AML-193 (cell line): ENCODE measurements around the gene PITX1.

ENCODE experiments used
- DNase-seq, 2 experiments: peaks; one replicate each; lab custom pipeline; 2025; lab: John Stamatoyannopoulos, UW

The PITX1 gene

DNA sequence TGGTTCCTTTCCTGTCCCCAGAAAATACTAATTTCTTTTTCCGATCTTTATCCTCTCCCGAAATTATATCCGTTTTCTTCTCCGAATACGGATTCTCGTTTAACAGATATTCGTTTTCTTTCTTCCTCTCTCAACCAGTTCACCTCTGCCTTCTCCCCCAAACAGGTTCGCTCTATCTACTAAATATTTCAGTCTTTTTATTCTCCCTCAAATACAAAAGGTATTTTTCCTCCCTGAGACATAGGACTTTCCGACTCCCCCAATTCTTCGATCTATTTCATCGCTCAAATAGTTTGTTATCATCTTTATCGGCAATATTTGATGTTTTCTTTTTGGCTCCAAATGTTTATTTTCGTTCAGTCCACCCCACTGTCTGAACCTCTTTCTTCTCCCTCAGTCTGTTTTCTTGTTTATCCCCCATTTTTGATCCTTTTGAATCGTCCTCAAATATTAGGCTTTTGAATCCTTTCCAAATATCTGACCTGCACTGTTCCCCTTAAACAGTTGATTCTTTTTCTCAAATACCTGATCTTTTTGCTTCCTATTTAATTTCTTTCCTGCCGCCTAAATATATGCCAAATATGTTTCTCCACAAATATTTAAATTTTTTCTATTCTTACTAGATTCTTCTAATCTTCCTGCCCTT lies 4.4 kb downstream of the PITX1 start:
- no peak for DNase-seq

- DNase-seq, result no peak
Observed at GRCh38 chr5:135028791-135029476, 5.1 kb downstream of the PITX1 start.

- DNase-seq, result no peak
Observed at GRCh38 chr5:135027697-135028615, 6.1 kb downstream of the PITX1 start.

DNA sequence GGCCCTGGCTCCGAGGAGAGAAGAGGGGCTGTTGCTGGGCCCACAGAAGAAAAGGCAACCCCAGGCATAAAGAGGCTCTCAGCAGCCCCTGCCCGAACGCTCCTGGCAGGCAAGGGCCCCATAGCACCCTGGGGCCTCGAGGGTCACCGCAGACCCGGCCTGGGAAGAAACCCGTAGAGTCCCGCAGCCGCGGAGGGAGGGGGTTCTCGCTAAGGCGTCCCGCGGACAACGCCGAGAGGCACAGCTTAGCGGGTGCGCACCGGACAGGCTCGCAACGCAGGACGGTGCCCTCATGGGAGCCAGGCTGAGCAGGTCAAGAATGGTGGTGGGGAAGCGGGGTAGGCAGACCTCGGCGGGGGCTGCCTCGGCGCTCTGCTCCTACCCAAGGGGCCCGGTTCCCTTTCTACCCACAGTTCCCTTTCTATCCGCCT lies 6.7 kb downstream of the PITX1 start:
- no peak for DNase-seq

GRCh38 chr5:135026645-135027265 lies 7.3 kb downstream of the PITX1 start:
- DNase-seq, result no peak

- DNase-seq, result no peak
Observed at GRCh38 chr5:135025730-135026644, 8.0 kb downstream of the PITX1 start.

- no peak for DNase-seq
Observed at GRCh38 chr5:135024956-135025729, 8.9 kb downstream of the PITX1 start.

DNA sequence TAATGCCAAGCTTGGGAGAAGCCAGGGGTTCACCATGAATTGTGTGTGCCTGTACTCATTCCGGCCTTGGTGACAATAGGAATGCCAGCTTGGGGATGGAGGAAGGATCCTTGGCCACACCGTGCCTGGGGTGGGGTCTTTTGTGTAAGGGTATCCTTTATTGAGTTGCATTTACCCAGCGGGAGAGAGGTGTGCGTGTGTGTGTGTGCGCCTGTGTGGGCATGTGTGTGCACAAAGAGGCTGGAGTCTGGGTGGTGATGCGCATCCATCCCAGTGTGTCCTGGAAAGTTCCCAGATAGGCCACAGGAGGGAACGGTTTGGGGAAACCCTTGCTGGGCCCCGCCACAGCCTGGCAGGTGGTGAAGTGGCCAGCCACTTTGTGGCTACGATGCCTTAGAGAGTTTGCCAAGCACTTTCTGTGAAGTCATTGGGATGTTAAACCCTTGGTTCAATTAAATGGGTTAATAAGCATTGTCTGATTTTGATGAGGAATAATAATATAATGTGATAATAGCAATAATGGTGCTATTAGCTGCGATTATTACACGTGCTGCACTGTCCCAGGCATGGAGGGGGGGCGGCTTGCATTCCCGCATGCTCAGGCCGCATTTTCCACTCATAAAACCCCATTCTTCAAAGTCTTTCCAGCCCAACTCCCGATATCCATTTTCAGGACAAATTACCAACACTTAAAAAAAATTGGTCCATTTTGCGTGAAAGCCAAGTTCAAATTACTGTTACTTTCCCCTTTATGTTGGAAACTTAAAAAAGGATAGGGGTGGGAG lies 13.7 kb downstream of the PITX1 start:
- DNase-seq, result no peak

DNA sequence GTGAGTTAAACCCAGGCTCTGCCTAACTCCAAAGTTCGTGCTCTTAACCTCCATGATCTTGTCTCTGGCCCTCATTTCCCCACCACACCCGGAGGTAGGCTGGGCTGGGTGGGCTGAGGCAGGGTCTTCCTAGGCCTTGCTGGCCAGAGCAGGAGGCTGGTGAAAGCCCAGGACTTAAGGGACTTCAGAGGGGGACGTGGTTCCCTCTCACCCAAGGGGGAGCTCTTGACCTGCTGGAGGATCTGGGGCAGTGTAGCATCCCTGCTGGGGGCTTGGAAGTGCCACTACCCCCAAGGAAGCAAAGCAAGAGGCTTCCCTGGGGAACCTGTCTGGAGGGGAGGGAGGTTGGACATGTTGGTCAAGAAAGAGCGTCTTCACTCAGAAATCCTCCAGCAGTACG lies 14.7 kb downstream of the PITX1 start:
- DNase-seq, result no peak

DNA sequence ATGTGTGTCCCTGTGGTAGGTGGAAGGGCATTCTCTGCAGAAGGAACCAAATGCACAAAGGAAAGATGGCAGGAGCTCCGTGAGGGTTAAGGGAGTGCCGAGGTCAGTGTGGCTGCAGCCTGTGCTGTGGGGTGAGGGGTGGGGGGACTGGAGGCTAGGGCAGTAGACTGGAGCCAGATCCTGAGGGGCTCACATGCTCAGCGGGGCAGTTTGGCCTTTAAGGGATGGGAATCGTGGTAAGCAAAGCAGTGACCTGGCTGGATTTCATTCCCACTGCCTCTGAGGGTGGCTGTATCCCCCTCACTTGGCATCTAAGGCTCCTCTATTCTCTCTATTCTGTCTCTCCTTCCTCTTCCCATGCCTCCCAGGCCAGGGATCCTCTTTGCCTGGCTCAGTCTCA lies 15.6 kb downstream of the PITX1 start:
- DNase-seq, result no peak

DNA sequence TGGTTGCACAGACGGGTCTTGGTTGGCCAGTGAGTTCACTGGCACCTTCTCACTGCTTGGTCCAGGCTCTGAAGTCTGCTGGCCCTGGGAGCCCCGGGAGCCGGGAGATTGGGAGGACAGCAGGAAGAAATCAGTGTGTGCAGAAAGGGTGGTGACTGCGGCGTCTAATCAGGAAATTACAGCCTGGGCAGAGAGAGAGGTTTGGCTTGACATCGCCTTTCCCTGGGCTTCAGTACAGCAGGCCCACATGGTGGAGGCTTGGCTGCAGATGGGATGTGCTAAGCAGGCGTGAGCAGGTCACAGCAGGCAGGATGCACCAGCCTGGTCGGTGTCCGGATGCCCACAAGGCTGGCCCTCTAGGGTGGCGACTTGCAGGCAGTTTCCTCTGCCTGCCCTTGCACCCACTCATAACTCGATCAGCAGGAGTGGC lies 17.2 kb downstream of the PITX1 start:
- no peak for DNase-seq

GRCh38 chr5:135015942-135016341 lies 18.1 kb downstream of the PITX1 start:
- DNase-seq, result no peak

GRCh38 chr5:135013947-135014570 lies 20.0 kb downstream of the PITX1 start:
- no peak for DNase-seq

DNA sequence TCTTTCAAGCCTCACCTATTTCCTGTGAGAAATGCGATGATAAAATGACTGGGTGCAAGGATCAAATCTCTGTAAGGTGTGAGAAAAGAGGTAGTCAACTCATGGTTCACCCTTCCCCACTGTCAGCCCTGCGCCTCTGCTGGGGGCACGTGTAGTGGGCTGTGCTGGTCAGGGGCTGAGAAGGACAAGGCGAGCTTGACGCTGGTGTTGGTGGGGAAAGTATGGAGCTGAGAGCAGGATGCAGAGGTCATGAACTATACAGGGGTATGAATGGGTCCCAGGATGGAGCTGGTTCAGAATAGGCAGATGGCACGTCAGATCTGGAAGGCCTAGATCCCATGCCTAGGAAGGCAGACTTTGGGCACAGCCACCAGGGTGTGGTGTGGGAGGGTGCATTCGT lies 20.6 kb downstream of the PITX1 start:
- no peak for DNase-seq

GRCh38 chr5:135012951-135013391 lies 21.1 kb downstream of the PITX1 start:
- DNase-seq, result no peak

DNA sequence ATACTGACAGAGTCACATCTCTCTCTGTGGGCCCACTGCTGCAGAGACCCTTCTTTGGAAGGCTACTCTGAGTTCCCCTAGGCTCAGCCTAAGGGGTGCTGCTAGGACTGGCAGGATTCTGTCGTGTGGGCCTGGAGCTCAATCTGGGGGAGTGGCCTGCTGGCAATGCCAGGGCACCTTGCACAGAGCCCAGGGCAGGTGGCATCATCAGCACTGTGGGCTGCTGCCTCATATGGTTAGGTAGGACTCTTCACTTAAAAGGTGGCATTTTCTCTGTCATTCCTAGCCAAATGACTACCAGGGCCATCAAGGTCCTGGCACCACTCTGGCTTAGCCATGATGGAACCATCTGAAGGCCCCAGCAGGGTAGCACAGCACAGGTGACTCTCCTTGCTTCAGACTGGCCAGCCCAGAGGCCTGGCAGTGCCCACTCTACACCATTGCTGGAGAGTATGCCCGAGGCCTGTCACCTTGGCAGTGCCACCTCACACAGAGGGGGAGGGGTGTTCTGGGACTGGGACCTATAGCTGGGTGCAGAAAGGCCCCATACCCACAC lies 21.9 kb downstream of the PITX1 start:
- DNase-seq, result no peak

DNA sequence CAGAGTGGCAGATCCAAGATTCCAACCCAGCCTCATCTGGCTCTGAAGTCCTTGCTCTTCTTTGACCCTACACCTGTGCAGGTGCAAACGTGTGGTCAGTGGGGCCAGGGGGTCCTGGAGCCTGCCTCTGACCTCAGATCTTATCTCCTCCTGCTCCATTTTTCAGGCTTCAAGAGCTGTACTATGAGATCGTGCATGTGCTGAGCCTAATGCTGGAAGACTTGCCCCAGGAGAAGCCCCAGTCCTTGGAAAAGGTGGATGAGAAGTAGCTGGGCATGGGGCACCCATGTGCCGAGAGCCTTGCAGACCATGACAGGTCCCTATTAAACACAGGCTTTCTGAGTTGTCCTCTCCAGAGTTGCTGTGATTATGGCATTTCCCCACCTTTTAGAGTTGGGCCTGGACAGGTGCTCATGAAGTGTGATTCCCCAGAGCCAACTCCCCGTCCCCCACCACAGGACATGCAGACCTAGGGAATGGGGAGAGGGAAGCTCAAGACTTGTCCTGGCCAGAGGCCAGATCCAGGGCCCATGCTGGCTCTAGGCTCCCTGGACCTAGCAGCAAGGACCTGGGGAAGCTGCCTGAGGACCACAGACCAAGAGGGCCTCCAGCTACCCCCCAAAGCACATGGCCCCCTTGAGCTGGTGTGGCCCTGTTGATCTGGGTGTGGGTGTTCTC lies 22.5 kb downstream of the PITX1 start:
- no peak for DNase-seq
